Fibroblast of lung (primary cell): ENCODE measurements around the gene NEDD4L.
"Not testable (repeated sequence)": the region's sequence is repeated elsewhere in the genome, so short reads cannot be mapped to it uniquely, and the experiment has no call there.

Experiments
- EZH2 ChIP-seq: IDR thresholded peaks from 2 replicates; pipeline ENCODE4 v1.5.1; 2012; ENCODE audit warnings: low read length, control low read depth, mild to moderate bottlenecking; ENCODE audit errors: missing control alignments
- TF ChIP-seq, protein P1 (sequence below), 2 donors: IDR thresholded peaks in 1 of 2; conservative IDR thresholded peaks in 1 of 2; 1 replicate in 1 of 2; 2 replicates in 1 of 2; pipeline ENCODE4 v1.5.1; 2011 to 2012; ENCODE audit warnings: low read length in 2 of 2, control low read depth in 1 of 2, inconsistent platforms in 1 of 2, low read depth in 1 of 2, mild to moderate bottlenecking in 1 of 2

DNA sequence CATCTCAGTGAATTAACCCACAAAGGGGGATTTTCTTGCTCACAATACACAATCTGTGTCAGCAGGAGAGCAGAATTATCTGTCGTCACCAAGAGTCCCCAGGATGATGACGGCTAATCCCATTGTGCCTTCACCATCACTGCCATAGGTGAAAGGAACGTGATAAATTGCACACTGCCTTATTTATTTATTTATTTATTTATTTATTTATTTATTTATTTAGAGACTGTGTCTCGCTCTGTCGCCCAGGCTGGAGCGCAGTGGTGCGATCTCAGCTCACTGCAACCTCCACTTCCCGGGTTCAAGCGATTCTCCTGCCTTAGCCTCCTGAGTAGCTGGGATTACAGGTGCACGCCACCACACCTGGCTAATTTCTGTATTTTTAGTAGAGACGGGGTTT, 238.8 kb downstream of the NEDD4L start:
- TF ChIP-seq, protein P1, sequence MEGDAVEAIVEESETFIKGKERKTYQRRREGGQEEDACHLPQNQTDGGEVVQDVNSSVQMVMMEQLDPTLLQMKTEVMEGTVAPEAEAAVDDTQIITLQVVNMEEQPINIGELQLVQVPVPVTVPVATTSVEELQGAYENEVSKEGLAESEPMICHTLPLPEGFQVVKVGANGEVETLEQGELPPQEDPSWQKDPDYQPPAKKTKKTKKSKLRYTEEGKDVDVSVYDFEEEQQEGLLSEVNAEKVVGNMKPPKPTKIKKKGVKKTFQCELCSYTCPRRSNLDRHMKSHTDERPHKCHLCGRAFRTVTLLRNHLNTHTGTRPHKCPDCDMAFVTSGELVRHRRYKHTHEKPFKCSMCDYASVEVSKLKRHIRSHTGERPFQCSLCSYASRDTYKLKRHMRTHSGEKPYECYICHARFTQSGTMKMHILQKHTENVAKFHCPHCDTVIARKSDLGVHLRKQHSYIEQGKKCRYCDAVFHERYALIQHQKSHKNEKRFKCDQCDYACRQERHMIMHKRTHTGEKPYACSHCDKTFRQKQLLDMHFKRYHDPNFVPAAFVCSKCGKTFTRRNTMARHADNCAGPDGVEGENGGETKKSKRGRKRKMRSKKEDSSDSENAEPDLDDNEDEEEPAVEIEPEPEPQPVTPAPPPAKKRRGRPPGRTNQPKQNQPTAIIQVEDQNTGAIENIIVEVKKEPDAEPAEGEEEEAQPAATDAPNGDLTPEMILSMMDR (conservative IDR thresholded peaks at IDR 0.05 in 1 of 2, IDR thresholded peaks at IDR 0.05 in 1 of 2; ENCODE audit: low read depth in 1 of 2, low read length in 2 of 2), result not testable (repeated sequence)
- not testable (repeated sequence) for TF ChIP-seq EZH2
